ENCODE measurements around the gene TRIP4. TPM values are rescaled to one million over a fixed set of nuclear protein-coding genes. Genes with fewer than 3 reads are reported as not detected.

The TRIP4 gene
- total and polyA plus RNA-seq, 4 donors: 17.0 to 23.6 (median 23.0) TPM

DNA sequence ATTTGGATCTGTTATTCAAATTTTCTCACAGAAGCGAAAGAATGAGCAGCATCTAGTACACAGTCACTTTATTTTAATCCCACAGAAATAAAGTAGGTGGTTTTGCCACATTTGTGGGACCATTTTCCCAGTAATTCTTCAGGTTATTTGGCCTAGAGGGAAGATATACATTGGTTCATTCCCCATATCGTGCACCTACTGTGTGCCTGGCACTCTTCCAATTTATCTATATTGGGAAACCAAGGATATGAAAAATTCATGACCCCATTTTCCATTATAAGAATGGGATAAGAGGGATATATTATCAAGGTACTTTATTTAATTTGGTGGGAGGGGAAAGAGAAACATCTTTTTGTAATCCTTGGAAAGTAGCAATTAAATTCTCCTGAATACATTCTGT, 35.1 kb downstream of the TRIP4 start:
- no peaks in the 10 kb centered on the region for H3K9me3 ChIP-seq (ENCODE audit: control insufficient read depth in 4 of 4, insufficient read depth in 3 of 4, low read length in 3 of 4)
- H3K9ac ChIP-seq (ENCODE audit: insufficient read depth in 1 of 2, low read length in 2 of 2): no peak overlapping the region
- H3K4me1 ChIP-seq (ENCODE audit: control insufficient read depth in 5 of 5, insufficient read depth in 5 of 5, low read length in 5 of 5): no peaks in the 10 kb centered on the region
- H3K27me3 ChIP-seq (ENCODE audit: control insufficient read depth in 3 of 3, insufficient read depth in 3 of 3, low read length in 2 of 3): no peaks in the 10 kb centered on the region
- no peak for ATAC-seq (ENCODE audit: insufficient read depth, low FRiP score)
- TF ChIP-seq, protein P1, sequence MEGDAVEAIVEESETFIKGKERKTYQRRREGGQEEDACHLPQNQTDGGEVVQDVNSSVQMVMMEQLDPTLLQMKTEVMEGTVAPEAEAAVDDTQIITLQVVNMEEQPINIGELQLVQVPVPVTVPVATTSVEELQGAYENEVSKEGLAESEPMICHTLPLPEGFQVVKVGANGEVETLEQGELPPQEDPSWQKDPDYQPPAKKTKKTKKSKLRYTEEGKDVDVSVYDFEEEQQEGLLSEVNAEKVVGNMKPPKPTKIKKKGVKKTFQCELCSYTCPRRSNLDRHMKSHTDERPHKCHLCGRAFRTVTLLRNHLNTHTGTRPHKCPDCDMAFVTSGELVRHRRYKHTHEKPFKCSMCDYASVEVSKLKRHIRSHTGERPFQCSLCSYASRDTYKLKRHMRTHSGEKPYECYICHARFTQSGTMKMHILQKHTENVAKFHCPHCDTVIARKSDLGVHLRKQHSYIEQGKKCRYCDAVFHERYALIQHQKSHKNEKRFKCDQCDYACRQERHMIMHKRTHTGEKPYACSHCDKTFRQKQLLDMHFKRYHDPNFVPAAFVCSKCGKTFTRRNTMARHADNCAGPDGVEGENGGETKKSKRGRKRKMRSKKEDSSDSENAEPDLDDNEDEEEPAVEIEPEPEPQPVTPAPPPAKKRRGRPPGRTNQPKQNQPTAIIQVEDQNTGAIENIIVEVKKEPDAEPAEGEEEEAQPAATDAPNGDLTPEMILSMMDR (IDR thresholded peaks at IDR 0.05; ENCODE audit: control extremely low read depth, extremely low read depth): no peak
- no peak overlapping the region for H3K4me3 ChIP-seq
- peak overlapping the region in 1 of 2 donors; percentile 40 for H3K27ac ChIP-seq (ENCODE audit: low read depth in 1 of 2, low read length in 1 of 2)
- H3K36me3 ChIP-seq (ENCODE audit: control insufficient read depth in 4 of 4, insufficient read depth in 4 of 4, low read length in 4 of 4): peaks cover 8 to 38% (median 20%) of the 10 kb centered on the region in 4 donors
- DNase-seq: no peak
- WGBS, 2 donors: 93 to 96% methylated on average over 2 of the region's 2 CpGs

DNA sequence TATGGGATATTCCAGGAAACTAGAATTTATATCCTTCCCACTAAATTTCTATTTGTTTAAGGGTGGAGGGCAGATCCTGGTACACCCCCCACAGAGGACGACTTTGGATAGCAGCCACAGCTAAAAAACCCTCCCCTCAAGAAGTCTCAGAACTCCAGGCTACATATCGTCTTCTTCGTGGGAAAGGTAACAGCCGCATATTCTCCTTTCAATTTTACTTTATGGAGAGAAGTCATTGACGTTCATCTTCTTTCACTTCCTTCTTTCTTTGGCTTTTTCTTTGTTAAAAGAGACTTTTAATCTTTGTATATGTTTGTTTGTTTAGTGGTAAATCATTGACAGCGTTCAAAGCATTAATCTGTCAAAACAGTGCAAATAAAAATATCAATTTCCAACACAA, 36.3 kb downstream of the TRIP4 start:
- H3K4me1 ChIP-seq (ENCODE audit: control insufficient read depth in 5 of 5, insufficient read depth in 5 of 5, low read length in 5 of 5): no peaks in the 10 kb centered on the region
- no peak for ATAC-seq (ENCODE audit: insufficient read depth, low FRiP score)
- TF ChIP-seq, protein P1 (IDR thresholded peaks at IDR 0.05; ENCODE audit: control extremely low read depth, extremely low read depth): no peak
- H3K9ac ChIP-seq (ENCODE audit: insufficient read depth in 1 of 2, low read length in 2 of 2): no peak overlapping the region
- no peak overlapping the region for H3K4me3 ChIP-seq
- WGBS, 2 donors: 67 to 78% methylated on average over 6 of the region's 6 CpGs
- no peak overlapping the region for H3K27ac ChIP-seq (ENCODE audit: low read depth in 1 of 2, low read length in 1 of 2)
- H3K9me3 ChIP-seq (ENCODE audit: control insufficient read depth in 4 of 4, insufficient read depth in 3 of 4, low read length in 3 of 4): no peaks in the 10 kb centered on the region
- DNase-seq: no peak
- no peaks in the 10 kb centered on the region for H3K27me3 ChIP-seq (ENCODE audit: control insufficient read depth in 3 of 3, insufficient read depth in 3 of 3, low read length in 2 of 3)
- H3K36me3 ChIP-seq (ENCODE audit: control insufficient read depth in 4 of 4, insufficient read depth in 4 of 4, low read length in 4 of 4): peaks cover 8 to 37% (median 20%) of the 10 kb centered on the region in 4 donors

DNA sequence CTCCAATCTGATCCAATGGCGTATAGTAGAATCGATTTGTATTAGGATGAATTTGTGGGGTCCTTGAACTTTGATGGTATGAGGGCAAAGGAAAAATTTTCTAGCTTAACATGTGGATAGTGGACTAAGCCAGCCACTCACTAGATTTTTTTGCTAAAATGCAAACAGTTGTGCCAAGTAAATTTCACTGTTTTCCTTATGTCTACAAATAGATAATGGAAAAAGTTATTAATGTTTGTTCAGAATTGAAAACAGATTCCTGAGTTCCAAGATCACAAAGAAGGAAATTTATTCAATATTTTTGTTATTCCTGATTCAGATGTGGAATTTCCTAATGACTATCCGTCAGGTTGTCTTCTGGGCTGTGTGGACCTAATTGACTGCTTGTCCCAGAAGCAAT, 37.6 kb downstream of the TRIP4 start:
- TF ChIP-seq, protein P1 (IDR thresholded peaks at IDR 0.05; ENCODE audit: control extremely low read depth, extremely low read depth): no peak
- no peak for ATAC-seq (ENCODE audit: insufficient read depth, low FRiP score)
- H3K27ac ChIP-seq (ENCODE audit: low read depth in 1 of 2, low read length in 1 of 2): no peak overlapping the region
- peaks cover 0 to 10% (median 2%) of the 10 kb centered on the region in 5 donors for H3K4me1 ChIP-seq (ENCODE audit: control insufficient read depth in 5 of 5, insufficient read depth in 5 of 5, low read length in 5 of 5)
- no peak overlapping the region for H3K4me3 ChIP-seq
- no peaks in the 10 kb centered on the region for H3K9me3 ChIP-seq (ENCODE audit: control insufficient read depth in 4 of 4, insufficient read depth in 3 of 4, low read length in 3 of 4)
- H3K27me3 ChIP-seq (ENCODE audit: control insufficient read depth in 3 of 3, insufficient read depth in 3 of 3, low read length in 2 of 3): no peaks in the 10 kb centered on the region
- DNase-seq: no peak
- whole genome bisulfite sequencing, 2 donors: 88 to 92% methylated on average over 3 of the region's 3 CpGs
- peaks cover 8 to 37% (median 20%) of the 10 kb centered on the region in 4 donors for H3K36me3 ChIP-seq (ENCODE audit: control insufficient read depth in 4 of 4, insufficient read depth in 4 of 4, low read length in 4 of 4)
- no peak overlapping the region for H3K9ac ChIP-seq (ENCODE audit: insufficient read depth in 1 of 2, low read length in 2 of 2)

DNA sequence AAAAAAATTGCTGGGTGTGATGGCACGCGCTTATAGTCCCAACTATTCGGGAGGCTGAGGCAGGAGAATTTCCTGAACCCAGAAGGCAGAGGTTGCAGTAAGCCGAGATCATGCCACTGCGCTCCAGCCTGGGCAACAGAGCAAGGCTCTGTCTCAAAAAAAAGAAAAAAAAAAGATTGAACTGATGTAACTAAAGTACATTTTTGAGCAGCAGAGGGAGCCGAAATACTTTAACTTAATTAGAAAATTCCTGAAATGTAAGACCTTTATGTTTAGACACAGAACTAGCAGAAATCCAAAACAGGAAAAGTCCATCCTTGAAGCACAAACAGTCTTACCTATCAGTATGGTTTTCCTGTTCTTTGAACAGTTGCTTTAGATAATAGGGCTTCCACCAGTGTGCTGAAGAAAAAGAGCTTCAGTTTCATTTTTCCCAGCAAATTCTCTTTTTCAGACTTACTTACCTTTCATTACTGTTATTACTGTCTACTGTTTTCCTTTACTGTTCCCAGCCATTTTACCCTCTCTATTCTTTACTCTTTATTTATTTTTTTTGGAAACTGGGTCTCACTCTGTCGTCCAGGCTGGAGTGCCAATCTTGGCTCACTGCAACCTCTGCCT, 39.3 kb downstream of the TRIP4 start:
- peaks cover 5 to 34% (median 16%) of the 10 kb centered on the region in 4 donors for H3K36me3 ChIP-seq (ENCODE audit: control insufficient read depth in 4 of 4, insufficient read depth in 4 of 4, low read length in 4 of 4)
- DNase-seq (peak in 2 of 3 donors; percentile 73 to 82), ATAC-seq (ENCODE audit: insufficient read depth, low FRiP score) (no peak)
- H3K9me3 ChIP-seq (ENCODE audit: control insufficient read depth in 4 of 4, insufficient read depth in 3 of 4, low read length in 3 of 4): no peaks in the 10 kb centered on the region
- no peak overlapping the region for H3K4me3 ChIP-seq
- no peaks in the 10 kb centered on the region for H3K27me3 ChIP-seq (ENCODE audit: control insufficient read depth in 3 of 3, insufficient read depth in 3 of 3, low read length in 2 of 3)
- H3K27ac ChIP-seq (ENCODE audit: low read depth in 1 of 2, low read length in 1 of 2): no peak overlapping the region
- TF ChIP-seq, protein P1 (IDR thresholded peaks at IDR 0.05; ENCODE audit: control extremely low read depth, extremely low read depth): peak; percentile 8
- peaks cover 0 to 22% (median 7%) of the 10 kb centered on the region in 5 donors for H3K4me1 ChIP-seq (ENCODE audit: control insufficient read depth in 5 of 5, insufficient read depth in 5 of 5, low read length in 5 of 5)
- 76 to 78% methylated on average over 7 of the region's 7 CpGs for WGBS, 2 donors
- no peak overlapping the region for H3K9ac ChIP-seq (ENCODE audit: insufficient read depth in 1 of 2, low read length in 2 of 2)
